ENCODE measurements around the gene TAAR2. TPM values are rescaled to one million over a fixed set of nuclear protein-coding genes. Genes with fewer than 3 reads are reported as not detected.

The TAAR2 gene, protein sequence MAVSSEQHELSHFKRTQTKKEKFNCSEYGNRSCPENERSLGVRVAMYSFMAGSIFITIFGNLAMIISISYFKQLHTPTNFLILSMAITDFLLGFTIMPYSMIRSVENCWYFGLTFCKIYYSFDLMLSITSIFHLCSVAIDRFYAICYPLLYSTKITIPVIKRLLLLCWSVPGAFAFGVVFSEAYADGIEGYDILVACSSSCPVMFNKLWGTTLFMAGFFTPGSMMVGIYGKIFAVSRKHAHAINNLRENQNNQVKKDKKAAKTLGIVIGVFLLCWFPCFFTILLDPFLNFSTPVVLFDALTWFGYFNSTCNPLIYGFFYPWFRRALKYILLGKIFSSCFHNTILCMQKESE
- polyA plus RNA-seq (2011; rRNA removed), result not detected in 2 replicates
- not detected in 2 replicates for polyA plus RNA-seq (2012; cell fraction: cytosol; rRNA removed)
- not detected in 2 replicates for polyA plus RNA-seq (2012; cell fraction: nucleus; rRNA removed)
- not detected in 3 replicates for polyA plus RNA-seq (2017; fragmentation: RNase III; extraction: RNeasy Plus Mini Kit Qiagen cat#74134 plus additional on column Dnase treatment)
- polyA minus RNA-seq (2011; rRNA and poly(A)+ RNA removed), result not detected in 2 replicates

DNA sequence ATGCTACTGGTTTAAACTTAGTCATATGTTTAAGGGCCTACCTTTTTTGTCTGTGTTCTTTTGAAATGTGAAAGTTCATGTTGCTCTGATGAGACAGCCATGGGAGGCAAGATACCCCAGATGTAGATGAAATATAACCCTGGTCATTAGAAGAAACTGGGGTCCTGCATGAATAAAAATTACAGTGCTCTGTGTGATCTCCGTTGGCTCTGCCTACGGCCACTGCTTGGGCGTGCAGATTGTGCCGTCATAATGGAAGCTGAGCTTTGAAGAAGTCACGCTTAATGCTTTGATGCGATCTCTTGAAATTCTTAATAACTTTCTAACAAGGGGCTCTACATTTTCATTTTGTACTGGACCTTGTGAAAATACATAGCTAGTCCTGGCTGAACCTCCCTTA lies at the start of gene TAAR2:
TAAR2 (minus strand) TSS at position 101 of the 400 bp plus-strand sequence; CDS start at position 101, 0 bp downstream.
- Histone ChIP-seq H3K27ac (no peak within 1 kb of the TSS), H3K4me1 (no peaks in the 10 kb centered on the region), H3K4me2 (no peak within 1 kb of the TSS), H3K9me3 (peaks cover 4% of the 10 kb centered on the region; the same call in 2 of the 3 replicates), H3K4me3 (no peak within 1 kb of the TSS)
- ChIA-PET CTCF (no interaction called here), POLR2A (no interaction called here)
- TF ChIP-seq TP53 (CRISPR knock-in tag; IDR thresholded peaks at IDR 0.05), result no peak
- FAIRE-seq (no peak), ATAC-seq (no peak), DNase-seq (ENCODE audit: low read depth in 1 of 2, low spot score in 1 of 2) (no peak)
- 80% methylated on average over 6 of the region's 6 CpGs for WGBS (ENCODE audit: missing lambda C conversion rate)

DNA sequence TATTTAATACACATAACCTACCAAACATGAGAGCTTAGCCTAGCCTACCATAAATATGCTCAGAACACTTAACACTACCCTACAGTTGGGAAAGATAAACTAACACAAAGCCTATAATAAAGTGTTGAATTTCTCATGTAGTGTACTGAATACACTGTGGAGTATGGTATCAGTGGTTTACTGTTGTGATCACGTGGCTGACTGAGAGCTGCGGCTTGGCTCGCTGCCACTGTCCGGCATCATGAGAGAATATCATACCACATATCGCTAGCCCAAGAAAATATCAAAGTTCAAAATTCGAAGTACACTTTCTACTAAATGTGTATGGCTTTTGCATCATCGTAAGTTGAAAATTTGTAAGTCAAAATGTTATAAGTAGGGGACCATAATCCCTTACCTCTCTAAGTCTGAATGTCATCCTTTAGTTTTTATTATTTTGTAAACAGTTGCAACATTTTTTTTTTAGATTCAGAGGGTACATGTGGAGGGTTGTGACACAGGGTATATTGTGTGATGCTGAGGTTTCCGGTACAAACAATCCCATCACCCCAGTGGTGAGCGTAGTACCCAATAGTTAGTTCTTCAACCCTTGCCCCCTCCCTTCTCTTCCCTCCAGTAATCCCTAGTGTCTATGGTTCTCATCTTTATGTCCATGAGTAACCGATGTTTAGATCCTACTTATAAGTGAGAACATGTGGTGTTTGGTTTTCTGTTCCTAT lies 49.5 kb upstream of the TAAR2 start:
- CTCF ChIA-PET, result no interaction called here
- WGBS (ENCODE audit: missing lambda C conversion rate), result 76% methylated on average over 10 of the region's 10 CpGs
- Histone ChIP-seq H3K9me3 (no peaks in the 10 kb centered on the region), H3K4me2 (no peak overlapping the region), H3K4me1 (no peaks in the 10 kb centered on the region), H3K4me3 (no peak overlapping the region), H3K27ac (no peak overlapping the region)
- FAIRE-seq (no peak), ATAC-seq (no peak), DNase-seq (ENCODE audit: low read depth in 1 of 2, low spot score in 1 of 2) (no peak)
- no peak for TF ChIP-seq FOSL2 (IDR thresholded peaks at IDR 0.05)
- no peak for TF ChIP-seq FOSL2 (CRISPR knock-in tag; IDR thresholded peaks at IDR 0.05)
- TF ChIP-seq MAFK (IDR thresholded peaks at IDR 0.05; ENCODE audit: partially characterized antibody), result no peak
- no peak for TF ChIP-seq CBX2 (IDR thresholded peaks at IDR 0.05; ENCODE audit: borderline replicate concordance, low read depth)
- no peak for TF ChIP-seq ESRRA (IDR thresholded peaks at IDR 0.05; ENCODE audit: borderline replicate concordance, low read length)
- no peak for TF ChIP-seq MAZ (IDR thresholded peaks at IDR 0.05; ENCODE audit: borderline replicate concordance, low read depth, low read length)
- TF ChIP-seq FOSB (CRISPR knock-in tag; IDR thresholded peaks at IDR 0.05), result no peak
- no peak for TF ChIP-seq CHD2 (IDR thresholded peaks at IDR 0.05; ENCODE audit: low read length, partially characterized antibody)
- no peak for TF ChIP-seq BHLHE40 (IDR thresholded peaks at IDR 0.05; ENCODE audit: low read depth, low read length)
- TF ChIP-seq, protein P1, sequence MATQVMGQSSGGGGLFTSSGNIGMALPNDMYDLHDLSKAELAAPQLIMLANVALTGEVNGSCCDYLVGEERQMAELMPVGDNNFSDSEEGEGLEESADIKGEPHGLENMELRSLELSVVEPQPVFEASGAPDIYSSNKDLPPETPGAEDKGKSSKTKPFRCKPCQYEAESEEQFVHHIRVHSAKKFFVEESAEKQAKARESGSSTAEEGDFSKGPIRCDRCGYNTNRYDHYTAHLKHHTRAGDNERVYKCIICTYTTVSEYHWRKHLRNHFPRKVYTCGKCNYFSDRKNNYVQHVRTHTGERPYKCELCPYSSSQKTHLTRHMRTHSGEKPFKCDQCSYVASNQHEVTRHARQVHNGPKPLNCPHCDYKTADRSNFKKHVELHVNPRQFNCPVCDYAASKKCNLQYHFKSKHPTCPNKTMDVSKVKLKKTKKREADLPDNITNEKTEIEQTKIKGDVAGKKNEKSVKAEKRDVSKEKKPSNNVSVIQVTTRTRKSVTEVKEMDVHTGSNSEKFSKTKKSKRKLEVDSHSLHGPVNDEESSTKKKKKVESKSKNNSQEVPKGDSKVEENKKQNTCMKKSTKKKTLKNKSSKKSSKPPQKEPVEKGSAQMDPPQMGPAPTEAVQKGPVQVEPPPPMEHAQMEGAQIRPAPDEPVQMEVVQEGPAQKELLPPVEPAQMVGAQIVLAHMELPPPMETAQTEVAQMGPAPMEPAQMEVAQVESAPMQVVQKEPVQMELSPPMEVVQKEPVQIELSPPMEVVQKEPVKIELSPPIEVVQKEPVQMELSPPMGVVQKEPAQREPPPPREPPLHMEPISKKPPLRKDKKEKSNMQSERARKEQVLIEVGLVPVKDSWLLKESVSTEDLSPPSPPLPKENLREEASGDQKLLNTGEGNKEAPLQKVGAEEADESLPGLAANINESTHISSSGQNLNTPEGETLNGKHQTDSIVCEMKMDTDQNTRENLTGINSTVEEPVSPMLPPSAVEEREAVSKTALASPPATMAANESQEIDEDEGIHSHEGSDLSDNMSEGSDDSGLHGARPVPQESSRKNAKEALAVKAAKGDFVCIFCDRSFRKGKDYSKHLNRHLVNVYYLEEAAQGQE (IDR thresholded peaks at IDR 0.05), result no peak
- no peak for TF ChIP-seq ZC3H11A (IDR thresholded peaks at IDR 0.05)
- no peak for TF ChIP-seq RFX5 (IDR thresholded peaks at IDR 0.05)
- TF ChIP-seq RARB (CRISPR knock-in tag; IDR thresholded peaks at IDR 0.05), result no peak
- no peak for TF ChIP-seq POLR2A (IDR thresholded peaks at IDR 0.05; ENCODE audit: low read length)
- POLR2A ChIA-PET, result no interaction called here

GRCh38 chr6:132671295-132671694 lies 47.2 kb upstream of the TAAR2 start:
- TF ChIP-seq CHD2 (IDR thresholded peaks at IDR 0.05; ENCODE audit: low read length, partially characterized antibody) (no peak), ZNF302 (CRISPR knock-in tag; IDR thresholded peaks at IDR 0.05) (no peak), POLR2A (IDR thresholded peaks at IDR 0.05; ENCODE audit: low read length) (no peak), ATOH8 (CRISPR knock-in tag; IDR thresholded peaks at IDR 0.05; ENCODE audit: low read depth) (no peak), TFCP2L1 (CRISPR knock-in tag; IDR thresholded peaks at IDR 0.05) (no peak)
- TF ChIP-seq, protein P2, sequence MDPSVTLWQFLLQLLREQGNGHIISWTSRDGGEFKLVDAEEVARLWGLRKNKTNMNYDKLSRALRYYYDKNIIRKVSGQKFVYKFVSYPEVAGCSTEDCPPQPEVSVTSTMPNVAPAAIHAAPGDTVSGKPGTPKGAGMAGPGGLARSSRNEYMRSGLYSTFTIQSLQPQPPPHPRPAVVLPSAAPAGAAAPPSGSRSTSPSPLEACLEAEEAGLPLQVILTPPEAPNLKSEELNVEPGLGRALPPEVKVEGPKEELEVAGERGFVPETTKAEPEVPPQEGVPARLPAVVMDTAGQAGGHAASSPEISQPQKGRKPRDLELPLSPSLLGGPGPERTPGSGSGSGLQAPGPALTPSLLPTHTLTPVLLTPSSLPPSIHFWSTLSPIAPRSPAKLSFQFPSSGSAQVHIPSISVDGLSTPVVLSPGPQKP (IDR thresholded peaks at IDR 0.05; ENCODE audit: low read depth, low read length), result no peak
- Histone ChIP-seq H3K4me3 (no peak overlapping the region), H3K27ac (no peak overlapping the region), H3K4me1 (no peaks in the 10 kb centered on the region), H3K9me3 (no peaks in the 10 kb centered on the region), H3K4me2 (no peak overlapping the region)
- 94% methylated on average over 1 of the region's 1 CpG for WGBS (ENCODE audit: missing lambda C conversion rate)
- FAIRE-seq (no peak), DNase-seq (ENCODE audit: low read depth in 1 of 2, low spot score in 1 of 2) (no peak), ATAC-seq (no peak)
- CTCF ChIA-PET, result interaction anchor here (1.4 to 3.1 kb wide), 4 partner anchors 41 to 127 kb away, joined by 3 to 26 read pairs (median 10); partner anchors contain the start of gene SLC18B1
- POLR2A ChIA-PET, result no interaction called here

Data from A549 (cell line).